Measurements from ENCODE around the gene BAZ2B.

- TF ChIP-seq CTCF (IDR thresholded peaks at IDR 0.05) (no peak), POLR2A (IDR thresholded peaks at IDR 0.05) (no peak)
Observed at GRCh38 chr2:159399716-159400415, 216.5 kb downstream of the BAZ2B start.

Data from right lobe of liver (tissue), 4 donors.